Activated CD4-positive, alpha-beta T cell treated with anti-CD3 and anti-CD28 coated beads, Interleukin-2, amount 50 U/mL, for 24 hours (primary cell): Measurements from ENCODE around the gene DIRAS2.

ENCODE experiments used
- DNase-seq, 2 donors: peaks; one replicate each; pipeline ENCODE4 v3.0.0-alpha.2; 2020; ENCODE audit warnings: low read depth in 1 of 2, low spot score in 1 of 2

Gene DIRAS2

GRCh38 chr9:90613502-90613901 is 29.1 kb downstream of the DIRAS2 start:
- no peak for DNase-seq

GRCh38 chr9:90612957-90613356 is 29.7 kb downstream of the DIRAS2 start:
- no peak for DNase-seq

GRCh38 chr9:90611568-90611967 is 31.1 kb downstream of the DIRAS2 start:
- DNase-seq = no peak

GRCh38 chr9:90611121-90611520 is 31.5 kb downstream of the DIRAS2 start:
- DNase-seq = no peak

- no peak for DNase-seq
Observed at GRCh38 chr9:90607701-90608516, 34.7 kb downstream of the DIRAS2 start.

- DNase-seq = no peak
Observed at GRCh38 chr9:90600029-90600428, 42.6 kb downstream of the DIRAS2 start.

- no peak for DNase-seq
Observed at GRCh38 chr9:90598191-90598590, 44.4 kb downstream of the DIRAS2 start.

- DNase-seq = no peak
Observed at GRCh38 chr9:90593646-90594045, 49.0 kb downstream of the DIRAS2 start.

GRCh38 chr9:90580576-90580975 is 62.0 kb downstream of the DIRAS2 start:
- DNase-seq = no peak

GRCh38 chr9:90579181-90579580 is 63.4 kb downstream of the DIRAS2 start:
- no peak for DNase-seq

GRCh38 chr9:90578126-90578815 is 64.4 kb downstream of the DIRAS2 start:
- no peak for DNase-seq

GRCh38 chr9:90569511-90569910 is 73.1 kb downstream of the DIRAS2 start:
- no peak for DNase-seq

GRCh38 chr9:90568667-90569066 is 74.0 kb downstream of the DIRAS2 start:
- no peak for DNase-seq

GRCh38 chr9:90562229-90562628 is 80.4 kb downstream of the DIRAS2 start:
- no peak for DNase-seq
